KG1 (cell line): ENCODE results near the gene EXOC7.

Experiments used
- DNase-seq: peaks from one replicate; lab custom pipeline; 2025; lab: John Stamatoyannopoulos, UW

EXOC7 gene

DNA sequence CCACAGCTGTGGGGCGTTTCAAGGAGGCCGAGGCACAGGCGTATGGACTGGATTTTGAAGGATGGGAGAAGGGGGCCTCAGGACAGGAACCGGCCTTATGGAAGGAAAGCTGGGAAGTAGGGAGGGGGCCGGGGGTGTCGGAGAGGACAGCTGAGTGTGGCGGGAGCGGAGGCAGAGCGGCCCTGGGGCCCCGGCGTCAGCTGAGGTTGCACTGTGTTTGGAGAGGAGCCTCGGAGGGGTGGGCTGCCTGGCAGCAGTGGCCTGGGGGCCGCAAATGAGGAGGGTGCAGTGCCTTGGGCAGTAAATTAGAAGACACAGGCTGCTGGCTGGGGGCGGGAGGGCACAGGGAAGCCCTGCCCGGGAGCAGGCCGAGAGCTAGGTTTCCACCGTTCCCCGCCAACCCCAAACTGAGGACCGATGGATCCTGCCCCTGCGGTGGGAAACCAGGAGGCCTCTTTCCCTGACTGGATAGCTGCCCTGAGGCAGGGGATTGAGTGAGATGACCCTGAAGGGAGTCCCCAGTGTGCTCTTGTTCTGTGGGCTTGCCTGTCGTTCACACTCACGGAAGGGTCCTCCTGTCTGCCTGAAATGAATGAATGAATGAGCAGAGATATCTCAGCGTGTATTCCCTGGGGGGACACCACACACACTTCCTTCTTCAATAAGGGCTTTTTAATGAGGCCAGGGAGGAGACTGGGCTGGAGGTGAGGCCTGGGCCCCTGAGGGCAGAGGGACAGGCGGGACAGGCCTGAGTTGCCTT lies 19.0 kb upstream of the EXOC7 start:
- DNase-seq: no peak

DNA sequence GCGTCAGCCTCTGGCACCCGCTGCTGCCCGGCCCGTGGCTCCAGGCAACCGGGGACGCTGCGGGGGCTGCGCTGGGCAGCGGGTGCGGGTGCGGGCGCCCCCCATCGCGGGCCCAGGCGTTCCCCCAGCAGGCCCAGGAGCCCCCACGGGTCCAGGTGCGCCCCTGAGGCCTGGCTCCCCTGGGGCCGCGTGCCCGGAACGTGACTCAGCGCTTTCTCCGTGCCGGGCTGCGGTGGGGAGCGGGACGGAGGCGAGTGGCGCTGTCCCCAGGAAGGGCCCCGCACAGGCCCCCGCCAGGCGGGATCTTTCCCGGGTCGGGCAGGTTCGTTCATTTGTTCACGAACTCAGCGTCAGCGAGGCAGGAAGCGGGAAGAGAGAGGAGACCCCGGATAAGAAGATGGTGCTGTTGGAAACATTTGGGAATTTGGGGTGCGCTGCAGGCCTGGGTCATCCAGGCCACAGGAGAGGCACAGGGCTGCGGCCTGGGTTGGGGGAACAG lies 18.4 kb upstream of the EXOC7 start:
- no peak for DNase-seq

DNA sequence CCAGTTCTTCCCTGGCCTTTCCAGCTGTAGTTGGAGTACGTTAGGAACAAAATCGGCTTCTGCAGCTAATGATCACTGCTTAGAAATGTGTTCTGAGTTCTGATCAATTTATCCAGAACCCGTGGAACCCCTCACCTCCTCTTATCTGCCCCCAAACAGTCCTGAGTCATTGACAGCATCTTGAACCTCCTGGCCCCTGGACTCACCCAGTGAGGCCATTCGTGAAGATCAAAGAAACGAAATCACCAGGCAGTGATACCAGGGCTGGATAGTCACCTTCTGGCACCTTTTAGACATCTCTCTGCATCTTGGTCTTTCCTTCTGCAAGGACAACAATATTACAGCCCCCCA lies 17.0 kb upstream of the EXOC7 start:
- no peak for DNase-seq

DNA sequence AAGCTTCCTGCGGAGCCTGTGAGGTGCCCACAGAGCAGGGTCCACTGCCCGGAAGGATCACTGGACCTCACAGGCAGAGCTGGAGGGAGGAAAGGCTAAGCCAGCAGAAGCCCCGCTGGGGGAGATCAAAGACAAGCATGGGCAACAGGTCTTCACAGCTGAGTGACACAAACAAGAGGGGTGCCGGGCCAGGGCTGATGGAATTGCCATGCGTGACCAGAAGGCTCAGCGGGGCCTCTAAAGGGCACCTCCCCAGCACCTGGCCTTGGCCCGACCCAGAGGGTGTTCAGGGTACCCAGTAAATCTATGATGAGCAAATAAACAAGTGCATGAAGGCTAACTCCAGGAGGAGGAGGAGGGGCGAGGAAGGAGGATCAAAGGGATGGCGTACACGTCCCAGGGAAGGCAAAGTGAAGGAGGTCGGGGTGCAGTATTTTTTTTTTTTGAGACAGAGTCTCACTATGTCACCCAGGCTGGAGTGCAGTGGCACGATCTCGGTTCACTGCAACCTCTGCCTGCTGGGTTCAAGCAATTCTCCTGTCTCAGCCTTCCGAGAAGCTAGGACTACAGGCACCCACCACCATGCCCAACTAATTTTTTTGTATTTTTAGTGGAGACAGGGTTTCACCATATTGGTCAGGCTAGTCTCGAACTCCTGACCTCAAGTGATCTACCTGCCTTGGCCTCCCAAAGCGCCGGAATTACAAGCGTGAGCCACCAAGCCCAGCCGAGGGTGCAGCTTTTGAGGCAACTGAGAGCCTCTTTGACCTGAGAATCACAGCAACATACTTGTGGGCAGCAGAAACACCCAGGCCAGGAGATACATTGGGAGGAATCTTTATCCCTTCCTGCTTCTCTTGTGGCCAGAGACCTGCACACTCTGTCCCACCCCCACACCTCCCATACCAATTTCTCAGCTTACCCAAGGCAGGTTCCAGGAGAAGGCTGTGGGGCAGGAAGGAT lies 16.1 kb upstream of the EXOC7 start:
- no peak for DNase-seq

DNA sequence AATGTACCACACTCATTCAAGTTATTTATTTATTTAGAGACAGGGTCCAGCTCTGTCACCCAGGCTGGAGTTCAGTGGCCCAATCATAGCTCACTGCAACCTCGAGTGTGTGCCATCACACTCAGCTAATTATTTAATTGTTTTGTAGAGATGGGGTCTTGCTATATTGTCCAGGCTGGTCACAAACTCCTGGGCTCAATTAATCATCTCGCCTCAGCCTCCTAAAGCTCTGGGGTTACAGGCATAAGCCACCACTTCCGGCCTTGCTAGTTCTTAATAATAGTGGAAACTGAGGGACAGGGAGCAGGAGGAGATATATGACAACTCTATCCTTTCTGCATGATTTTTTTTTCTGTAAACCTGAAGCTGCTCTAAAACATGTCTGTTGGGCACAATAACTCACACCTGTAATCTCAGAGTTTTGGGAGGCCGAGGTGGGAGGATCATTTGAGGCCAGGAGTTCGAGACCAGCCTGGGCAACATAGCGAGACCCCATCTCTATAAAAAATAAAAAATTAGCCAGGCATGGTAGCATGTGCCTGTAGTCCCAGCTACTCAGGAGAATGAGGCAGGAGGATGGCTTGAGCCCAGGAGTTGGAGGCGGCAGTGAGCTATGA lies 11.7 kb upstream of the EXOC7 start:
- DNase-seq: no peak

DNA sequence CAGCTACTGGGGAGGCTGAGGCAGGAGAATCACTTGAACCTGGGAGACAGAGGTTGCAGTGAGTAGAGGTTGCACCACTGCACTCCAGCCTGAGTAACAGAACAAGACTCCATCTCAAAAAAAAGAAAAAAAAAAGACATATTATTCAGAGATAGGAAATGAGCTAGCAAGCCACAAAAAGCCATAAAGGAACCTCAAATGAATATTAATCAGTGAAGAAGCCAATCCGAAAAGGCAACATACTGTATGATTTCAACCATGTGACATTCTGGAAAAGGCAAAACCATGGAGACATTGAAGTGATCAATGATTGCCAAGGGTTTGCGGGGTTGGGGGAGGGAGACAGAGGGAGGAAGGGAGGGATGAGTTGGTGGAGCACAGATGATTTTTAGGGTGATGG lies 8.4 kb upstream of the EXOC7 start:
- DNase-seq: no peak

DNA sequence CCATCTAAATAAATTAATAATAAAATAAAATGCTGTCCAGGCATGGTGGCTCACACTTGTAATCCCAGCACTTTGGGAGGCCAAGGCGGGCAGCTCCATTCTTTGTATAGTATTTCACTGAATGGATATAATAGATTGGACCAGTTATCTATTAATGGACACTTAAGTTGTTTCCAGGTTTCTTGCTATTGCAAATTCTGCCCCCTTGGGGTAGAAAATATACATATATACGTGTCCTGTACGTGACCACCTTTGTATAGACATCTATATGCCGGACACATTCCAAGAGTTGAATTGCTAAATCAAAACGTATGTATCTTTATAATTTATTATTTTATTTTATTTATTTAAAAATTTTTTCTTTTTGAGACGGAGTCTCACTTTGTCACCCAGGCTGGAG lies 3.9 kb upstream of the EXOC7 start:
- no peak for DNase-seq

DNA sequence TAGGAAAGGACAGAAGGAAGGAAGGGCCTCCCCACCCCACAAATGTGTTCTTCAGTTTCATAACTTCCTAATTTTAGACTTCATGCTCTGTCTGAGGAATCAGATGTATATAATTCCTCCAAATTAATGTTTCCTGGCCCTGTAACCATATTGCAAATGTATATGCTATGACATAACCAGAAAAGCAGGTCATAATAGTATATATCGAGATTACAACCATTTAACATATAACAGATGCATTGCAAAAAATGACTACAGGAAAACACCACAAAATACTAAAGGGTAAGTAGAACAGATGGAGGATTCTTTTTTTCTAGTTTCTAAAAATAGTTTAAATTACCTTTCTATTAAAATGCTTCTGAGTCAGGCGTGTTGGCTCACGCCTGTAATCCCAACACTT lies 3.1 kb upstream of the EXOC7 start:
- DNase-seq: no peak

DNA sequence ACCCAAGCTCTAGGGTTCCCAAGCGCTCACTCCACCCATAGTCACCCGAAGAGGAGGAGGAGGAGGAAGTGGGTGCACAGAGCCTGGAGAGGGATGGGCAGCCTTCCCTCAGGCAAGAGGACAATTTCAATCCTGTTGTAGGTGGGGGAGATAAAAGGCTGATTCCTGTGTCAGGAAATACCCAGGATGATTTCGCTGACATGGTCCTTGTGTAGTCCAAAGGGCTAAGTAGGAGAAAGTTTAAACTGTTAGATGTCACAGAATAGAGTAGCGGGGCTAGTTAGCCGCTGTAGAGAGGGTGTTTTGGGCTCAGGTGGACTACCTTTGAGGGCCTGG lies 1.3 kb upstream of the EXOC7 start:
- no peak for DNase-seq

DNA sequence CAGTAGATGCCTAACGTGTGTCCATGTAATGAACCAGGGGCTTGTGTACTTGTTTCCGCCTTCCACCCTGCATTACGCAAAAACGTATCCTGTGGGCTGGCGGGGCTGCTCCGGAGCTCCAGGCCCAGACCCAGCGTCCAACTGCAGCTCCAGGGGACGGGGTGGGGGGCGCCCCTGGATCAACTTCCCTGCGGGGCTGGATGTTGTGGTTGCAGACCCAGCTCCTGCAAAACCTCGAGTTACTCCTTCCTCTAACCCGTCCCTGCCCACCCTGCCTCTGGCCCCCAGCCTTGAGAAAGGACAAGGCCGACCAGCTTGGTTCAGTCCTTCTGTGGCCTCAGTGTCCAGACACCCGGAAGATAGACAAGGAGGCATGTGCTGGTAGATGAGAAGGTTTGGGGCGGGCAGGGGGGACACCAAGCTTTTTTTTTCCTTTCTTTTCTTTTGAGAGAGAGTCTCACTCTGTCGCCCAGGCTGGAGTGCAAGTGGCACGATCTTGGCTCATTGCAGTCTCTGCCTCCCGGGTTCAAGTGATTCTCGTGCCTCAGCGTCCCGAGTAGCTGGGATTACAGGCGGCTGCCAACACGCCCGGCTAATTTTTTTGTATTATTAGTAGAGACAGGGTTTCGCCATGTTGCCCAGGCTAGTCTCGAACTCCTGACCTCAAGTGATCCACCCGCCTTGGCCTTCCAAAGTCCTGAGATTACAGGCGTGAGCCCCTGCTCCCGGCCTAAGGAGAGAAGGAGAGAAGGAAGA lies 731 bp upstream of the EXOC7 start:
- no peak for DNase-seq

DNA sequence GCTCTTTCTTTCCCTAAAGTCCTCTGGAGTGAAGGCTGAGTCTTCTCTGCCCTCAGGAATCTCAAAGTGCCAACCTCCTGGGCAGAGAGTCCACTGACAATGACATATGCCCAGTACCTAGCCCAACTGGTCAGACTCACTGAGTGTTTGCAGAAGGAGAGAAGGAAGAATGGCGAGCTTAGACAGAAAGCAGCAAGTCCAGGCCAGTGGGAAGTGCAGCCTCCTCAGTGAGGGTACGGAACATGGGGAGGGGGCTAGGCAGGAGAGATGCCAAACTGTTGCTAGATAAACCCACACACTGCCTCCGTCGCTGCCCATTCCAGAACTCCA lies 678 bp downstream of the EXOC7 start:
- DNase-seq: no peak

DNA sequence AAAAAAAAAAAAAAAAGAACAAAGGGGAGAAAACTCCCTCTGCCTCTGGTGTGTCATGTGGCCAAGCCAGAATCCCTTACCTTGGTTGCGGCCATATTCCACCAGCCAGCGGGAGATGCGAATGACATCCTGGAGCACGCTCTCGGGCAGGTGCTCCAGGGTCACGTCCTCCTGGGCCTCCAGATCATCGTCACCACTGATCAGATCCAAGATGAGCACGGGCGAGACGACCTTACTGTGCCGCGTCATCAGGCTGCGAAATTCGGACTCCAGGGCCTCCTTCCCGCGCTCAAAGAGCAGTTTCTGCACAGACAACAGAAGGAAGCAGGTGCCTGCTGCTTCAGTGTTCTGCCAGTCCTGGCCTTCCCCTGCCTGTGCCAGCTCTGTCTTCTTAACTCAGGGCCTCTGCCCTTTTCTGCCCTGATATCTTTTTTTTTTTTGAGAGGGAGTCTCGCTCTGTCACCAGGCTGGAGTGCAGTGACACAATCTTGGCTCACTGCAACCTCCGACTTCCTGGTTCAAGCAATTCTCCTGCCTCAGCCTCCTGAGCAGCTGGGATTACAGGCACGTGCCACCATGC lies 5.8 kb downstream of the EXOC7 start:
- DNase-seq: no peak

DNA sequence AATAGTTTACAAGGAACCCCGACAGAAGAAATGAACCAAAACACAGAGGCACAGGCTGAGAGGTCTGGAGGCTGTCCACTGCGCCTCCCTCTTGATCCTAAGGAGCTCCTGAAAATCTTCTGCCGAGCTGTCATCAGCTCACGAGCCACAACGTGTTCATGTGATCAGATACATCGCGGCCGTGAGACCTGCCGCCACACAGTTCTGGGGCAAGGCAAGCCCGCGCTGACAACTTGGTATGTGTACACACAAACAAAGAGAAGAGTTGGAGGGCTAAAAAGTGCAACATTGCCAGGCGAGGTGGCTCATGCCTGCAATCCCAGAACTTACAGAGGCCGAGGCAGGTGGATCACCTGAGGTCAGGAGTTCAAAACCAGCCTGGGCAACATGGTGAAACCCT lies 7.6 kb downstream of the EXOC7 start:
- no peak for DNase-seq

DNA sequence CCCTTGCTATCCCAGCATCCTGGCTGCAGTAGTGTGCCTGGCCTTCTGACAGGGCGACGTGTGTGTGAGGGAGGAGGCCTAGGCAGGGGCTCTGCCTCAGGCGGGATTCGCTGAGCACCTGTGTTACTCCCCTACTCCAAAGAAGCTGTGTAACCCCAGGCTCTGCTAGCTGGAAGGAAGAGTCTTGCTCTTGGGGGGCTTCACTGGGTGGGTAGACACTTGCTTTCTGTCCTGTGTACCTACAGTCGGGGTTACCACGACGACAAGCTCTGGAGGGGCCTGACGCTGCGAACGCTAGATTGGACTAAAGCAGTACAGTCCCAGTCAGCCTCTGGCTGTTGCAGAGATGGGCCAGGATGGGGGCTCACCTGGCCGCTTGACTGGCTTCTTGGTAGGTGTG lies 9.5 kb downstream of the EXOC7 start:
- no peak for DNase-seq

DNA sequence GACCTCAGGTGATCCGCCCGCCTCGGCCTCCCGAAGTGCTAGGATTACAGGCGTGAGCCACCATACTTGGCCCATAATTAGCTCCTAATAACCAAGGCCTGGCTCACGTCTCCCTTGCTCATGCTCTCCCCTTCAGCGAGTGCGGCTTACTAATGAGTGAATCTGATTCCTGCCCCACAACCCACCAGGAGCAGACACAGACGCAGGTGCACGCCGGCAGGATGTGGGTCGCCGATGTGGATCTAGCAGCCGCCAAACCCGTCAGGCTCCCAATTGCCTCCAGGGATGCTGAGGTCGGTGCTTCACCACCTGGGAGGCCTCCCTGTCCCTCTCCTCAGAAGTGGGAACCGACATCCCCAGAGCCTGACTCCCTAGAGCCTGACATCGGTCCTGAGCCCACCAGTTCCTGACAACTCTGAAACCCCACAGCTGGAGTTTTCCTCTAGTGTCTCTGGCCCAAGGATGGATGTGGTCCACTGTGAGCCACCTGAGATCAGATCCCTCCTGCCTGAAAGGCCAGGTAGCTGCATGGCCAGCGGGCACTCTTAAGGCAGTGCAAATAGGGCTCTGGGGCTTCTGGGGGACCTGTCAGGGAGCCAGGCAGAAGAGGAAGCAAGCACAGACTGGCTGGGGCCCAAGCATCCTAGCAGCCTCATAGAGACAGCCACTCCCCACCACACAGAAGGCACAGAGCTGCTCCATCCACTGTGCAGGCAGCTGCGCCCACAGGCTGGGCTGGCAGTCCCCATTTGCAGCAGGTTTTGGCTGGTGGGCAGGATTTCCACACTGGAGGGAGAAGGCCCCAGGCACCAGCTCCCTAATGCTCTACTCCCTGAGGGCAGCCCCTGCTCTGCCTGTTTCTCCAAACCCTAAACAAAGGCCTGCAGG lies 10.8 kb downstream of the EXOC7 start:
- no peak for DNase-seq

DNA sequence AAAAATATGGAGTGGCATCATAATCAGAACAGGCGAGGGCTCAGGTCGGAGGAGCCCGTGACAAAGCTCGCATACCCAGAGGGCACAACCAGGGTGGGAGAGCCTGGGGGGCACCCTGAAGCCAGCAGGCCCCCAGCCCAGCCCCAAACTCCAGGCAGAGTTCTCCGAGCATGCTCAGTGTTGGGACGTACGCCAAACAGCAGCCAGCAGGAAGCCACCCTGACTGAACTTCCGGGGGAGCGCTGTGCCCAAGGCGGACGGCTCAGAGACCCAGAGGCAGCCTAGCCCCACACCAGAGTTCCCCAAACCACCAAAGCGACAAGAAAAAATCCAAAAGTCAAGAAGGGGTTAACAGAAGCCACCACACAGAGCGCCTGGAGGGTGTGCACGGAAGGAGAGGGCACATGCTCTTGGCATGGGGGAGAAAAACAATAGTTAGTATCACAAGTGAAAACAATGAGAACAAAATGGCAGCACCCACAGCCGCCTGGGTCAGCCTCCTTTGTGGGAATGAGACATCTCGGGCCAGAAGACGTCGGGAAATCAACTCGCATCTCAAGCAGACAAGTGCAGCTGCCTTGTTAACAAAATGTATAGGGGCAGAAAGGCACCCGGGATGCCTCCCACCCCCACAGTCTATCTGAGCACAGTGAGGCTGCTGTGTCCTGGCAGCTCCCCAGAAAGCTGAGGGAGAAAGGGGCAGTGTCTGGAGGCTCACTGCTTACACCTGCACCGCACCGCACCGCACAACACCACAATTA lies 11.9 kb downstream of the EXOC7 start:
- peak; percentile 21 for DNase-seq

DNA sequence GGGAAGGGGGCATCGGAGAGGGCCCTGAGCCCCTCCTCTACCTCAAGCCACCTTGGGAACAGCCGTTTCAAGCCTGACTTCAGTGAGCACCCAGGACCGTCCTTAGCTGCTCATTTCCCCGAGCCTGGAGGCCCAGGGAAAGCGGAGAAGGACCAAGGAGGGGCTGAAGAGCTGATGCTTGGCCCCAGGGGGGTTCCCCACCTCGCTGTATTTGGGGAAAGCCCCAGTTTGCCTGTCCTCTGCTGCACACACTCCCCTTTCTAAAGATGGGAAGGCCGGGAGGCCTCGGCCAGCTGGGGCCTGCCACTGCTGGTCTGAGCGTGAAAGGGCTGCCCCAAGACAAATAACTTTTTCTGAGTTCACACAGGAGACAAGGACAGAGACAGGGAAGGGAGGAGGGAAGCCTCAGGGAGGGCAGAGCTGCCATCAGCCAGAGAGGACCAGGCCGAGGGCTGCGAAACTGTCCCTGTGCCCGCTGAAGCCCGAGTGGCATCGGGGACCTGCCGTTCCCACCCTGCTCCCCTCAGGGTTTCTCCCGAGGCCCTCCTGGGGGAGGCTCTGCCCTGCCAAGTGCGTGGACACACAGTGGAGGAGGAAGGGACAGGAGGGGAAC lies 13.0 kb downstream of the EXOC7 start:
- no peak for DNase-seq

DNA sequence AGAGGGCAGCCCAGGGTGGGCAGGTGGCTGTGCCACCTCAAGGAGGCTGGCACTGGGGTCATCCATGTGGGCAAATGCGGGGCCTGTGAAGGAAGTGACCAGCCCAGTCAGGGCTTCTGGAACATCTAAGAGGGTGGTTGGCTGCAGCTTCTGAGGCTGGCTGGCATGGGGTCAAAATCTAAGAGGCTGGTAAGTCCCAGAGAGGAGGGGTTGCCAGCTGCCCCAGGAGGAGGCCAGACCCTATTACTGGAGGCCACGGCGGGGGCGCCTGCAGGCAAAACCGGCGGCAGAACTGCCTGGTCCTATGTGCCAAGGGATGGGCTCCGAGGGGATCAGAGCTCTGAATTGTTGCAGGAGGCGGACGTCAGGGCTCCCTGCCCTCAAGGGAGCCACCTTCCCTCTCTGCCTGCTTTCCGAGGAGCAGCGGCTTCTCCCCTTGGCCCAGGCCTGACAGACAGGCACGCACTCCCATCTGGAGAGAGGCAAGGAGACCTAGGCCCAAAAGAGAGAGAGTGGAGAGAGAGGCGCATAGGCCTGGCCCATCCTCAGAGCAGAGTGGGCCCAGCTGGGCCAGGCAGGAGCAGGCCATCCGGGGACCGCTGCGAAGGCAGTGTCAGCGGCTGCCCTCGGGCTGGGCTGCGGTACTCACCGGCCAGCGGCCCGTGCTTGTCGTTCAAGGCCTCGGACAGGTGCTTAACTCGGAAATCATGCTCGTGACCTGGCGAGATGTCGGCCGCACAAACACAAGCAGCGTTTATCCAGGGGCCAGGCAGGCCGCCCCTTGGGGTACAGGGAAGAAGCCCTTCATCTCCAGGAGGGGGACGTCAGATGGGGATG lies 13.7 kb downstream of the EXOC7 start:
- no peak for DNase-seq
